ENCODE measurements around the gene CSF2RB.
"Not testable (repeated sequence)": the region's sequence is repeated elsewhere in the genome, so short reads cannot be mapped to it uniquely, and the experiment has no call there.

CSF2RB gene

DNA sequence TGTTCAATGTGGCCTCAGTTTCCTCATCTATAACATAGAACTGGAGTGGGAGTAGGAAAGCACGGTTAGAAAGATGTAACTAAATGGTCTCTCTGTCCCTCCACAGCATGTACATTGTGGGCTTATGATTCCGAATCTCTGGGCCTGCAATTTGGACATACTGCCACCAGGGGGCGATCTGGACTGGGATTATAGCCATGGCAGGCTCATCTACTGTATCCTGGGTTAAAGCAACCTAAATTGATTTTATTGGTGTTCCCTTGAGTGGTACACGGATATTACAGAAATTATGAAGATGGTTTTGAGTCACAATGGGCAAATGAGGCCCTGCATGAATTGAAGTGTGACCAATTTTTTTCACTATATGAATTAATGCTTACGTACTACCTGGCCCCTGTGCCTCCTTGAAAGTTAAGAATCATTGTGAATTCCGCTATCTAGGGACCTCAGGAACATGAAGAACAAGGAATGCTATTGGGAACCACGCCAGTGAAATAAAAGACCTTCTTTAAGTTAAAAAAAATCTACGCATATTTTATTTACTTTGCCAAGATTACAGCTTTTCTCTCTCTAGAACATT, 72.9 kb downstream of the CSF2RB start:
- Histone ChIP-seq H3K9me2 (replicated peaks; ENCODE audit: low read depth, low read length) (no peaks in the 10 kb centered on the region), H3K27me3 (ENCODE audit: insufficient read depth, low read length, poor library complexity, severe bottlenecking) (no peaks in the 10 kb centered on the region), H3F3A (ENCODE audit: low read depth) (no peaks in the 10 kb centered on the region), H3K79me2 (ENCODE audit: insufficient read depth, low read length) (no peaks in the 10 kb centered on the region), H3K9me3 (ENCODE audit: insufficient read depth, low read depth, low read length) (peaks cover 12% of the 10 kb centered on the region; the same call in 1 of the 2 replicates), H3K36me3 (ENCODE audit: insufficient read depth, low read length) (no peaks in the 10 kb centered on the region), H3K9ac (ENCODE audit: low read depth, low read length, poor library complexity, severe bottlenecking) (no peak overlapping the region), H3K4me2 (ENCODE audit: low read depth, low read length, poor library complexity, severe bottlenecking) (no peak overlapping the region), H3K4me3 (ENCODE audit: low read length, poor library complexity, severe bottlenecking) (no peak overlapping the region), H2AFZ (ENCODE audit: low read length) (no peak overlapping the region), H4K20me1 (ENCODE audit: insufficient read depth, low read length, poor library complexity, severe bottlenecking) (no peaks in the 10 kb centered on the region), H3K4me1 (ENCODE audit: insufficient read depth, low read length, poor library complexity, severe bottlenecking) (peaks cover 4% of the 10 kb centered on the region)
- TF ChIP-seq EZH2phosphoT487 (IDR thresholded peaks at IDR 0.05; ENCODE audit: borderline replicate concordance): no peak
- TF ChIP-seq, protein P1, sequence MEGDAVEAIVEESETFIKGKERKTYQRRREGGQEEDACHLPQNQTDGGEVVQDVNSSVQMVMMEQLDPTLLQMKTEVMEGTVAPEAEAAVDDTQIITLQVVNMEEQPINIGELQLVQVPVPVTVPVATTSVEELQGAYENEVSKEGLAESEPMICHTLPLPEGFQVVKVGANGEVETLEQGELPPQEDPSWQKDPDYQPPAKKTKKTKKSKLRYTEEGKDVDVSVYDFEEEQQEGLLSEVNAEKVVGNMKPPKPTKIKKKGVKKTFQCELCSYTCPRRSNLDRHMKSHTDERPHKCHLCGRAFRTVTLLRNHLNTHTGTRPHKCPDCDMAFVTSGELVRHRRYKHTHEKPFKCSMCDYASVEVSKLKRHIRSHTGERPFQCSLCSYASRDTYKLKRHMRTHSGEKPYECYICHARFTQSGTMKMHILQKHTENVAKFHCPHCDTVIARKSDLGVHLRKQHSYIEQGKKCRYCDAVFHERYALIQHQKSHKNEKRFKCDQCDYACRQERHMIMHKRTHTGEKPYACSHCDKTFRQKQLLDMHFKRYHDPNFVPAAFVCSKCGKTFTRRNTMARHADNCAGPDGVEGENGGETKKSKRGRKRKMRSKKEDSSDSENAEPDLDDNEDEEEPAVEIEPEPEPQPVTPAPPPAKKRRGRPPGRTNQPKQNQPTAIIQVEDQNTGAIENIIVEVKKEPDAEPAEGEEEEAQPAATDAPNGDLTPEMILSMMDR (conservative IDR thresholded peaks at IDR 0.05; ENCODE audit: low read length): peak; percentile 76

DNA sequence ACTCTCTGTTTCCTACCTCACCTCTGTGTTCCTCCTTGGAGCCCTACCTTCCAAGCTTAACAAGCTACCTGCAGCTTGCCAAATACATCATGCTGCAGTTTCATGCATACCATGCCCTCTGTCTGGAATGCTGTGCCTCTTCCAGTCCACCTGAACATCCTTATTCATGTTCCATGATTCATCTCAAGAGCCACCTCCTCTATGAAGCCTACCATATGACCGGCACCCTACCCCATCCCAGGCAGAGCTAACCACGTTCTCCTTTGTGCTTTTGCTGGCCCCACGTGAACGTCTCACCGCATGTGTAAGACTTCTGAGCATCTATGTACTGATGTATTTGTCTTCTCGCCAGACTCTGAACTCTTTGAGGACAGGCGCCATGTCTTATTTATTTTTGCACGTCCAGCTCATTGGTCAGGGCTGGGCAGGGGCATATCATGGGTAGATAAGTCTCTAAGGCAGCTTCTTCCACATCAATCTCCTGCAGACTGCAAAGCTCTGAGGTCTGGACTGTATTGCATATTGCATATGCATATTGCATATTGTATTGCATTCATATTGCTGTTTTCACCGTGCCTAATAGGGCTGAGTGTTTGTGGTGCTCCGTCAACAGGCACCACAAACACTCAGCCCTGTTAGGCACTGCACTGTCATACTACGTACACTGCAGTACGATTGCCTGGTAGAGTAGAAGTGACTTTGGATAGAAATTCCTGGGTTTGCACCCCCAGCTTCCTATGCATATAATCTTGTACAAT, 74.8 kb downstream of the CSF2RB start:
- Histone ChIP-seq H3K36me3 (ENCODE audit: insufficient read depth, low read length) (no peaks in the 10 kb centered on the region), H3K4me1 (ENCODE audit: insufficient read depth, low read length, poor library complexity, severe bottlenecking) (no peaks in the 10 kb centered on the region), H3K4me3 (ENCODE audit: low read length, poor library complexity, severe bottlenecking) (no peak overlapping the region), H3K79me2 (ENCODE audit: insufficient read depth, low read length) (no peaks in the 10 kb centered on the region), H4K20me1 (ENCODE audit: insufficient read depth, low read length, poor library complexity, severe bottlenecking) (no peaks in the 10 kb centered on the region), H3K9me3 (ENCODE audit: insufficient read depth, low read depth, low read length) (peaks cover 12% of the 10 kb centered on the region; the same call in 1 of the 2 replicates), H3K9ac (ENCODE audit: low read depth, low read length, poor library complexity, severe bottlenecking) (no peak overlapping the region), H3K27me3 (ENCODE audit: insufficient read depth, low read length, poor library complexity, severe bottlenecking) (no peaks in the 10 kb centered on the region), H3F3A (ENCODE audit: low read depth) (no peaks in the 10 kb centered on the region), H3K9me2 (replicated peaks; ENCODE audit: low read depth, low read length) (no peaks in the 10 kb centered on the region), H2AFZ (ENCODE audit: low read length) (no peak overlapping the region), H3K4me2 (ENCODE audit: low read depth, low read length, poor library complexity, severe bottlenecking) (no peak overlapping the region)
- no peak for TF ChIP-seq EZH2phosphoT487 (IDR thresholded peaks at IDR 0.05; ENCODE audit: borderline replicate concordance)
- TF ChIP-seq, protein P1 (conservative IDR thresholded peaks at IDR 0.05; ENCODE audit: low read length): no peak

DNA sequence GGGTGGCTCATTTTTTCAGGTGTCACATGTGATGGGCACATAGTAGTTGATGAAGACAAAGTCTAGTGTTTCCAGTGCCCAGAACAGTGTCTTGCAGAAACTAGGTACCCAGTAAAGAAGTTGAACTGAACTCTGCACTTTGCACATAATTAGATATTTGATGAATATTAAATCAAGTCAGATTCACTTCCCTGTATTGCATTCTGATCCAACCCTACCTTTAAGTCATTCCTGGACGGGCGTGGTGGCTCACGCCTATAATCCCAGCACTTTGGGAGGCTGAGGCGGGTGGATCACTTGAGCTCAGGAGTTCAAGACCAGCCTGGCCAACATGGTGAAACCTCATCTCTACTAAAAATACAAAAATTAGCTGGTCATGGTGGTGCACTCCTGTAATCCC, 75.6 kb downstream of the CSF2RB start:
- not testable (repeated sequence) for H3K4me1 ChIP-seq (ENCODE audit: insufficient read depth, low read length, poor library complexity, severe bottlenecking); H3K36me3 ChIP-seq (ENCODE audit: insufficient read depth, low read length)

More for the DNA sequence above, 75.6 kb downstream of the CSF2RB start:
- not testable (repeated sequence) for H3K4me3 ChIP-seq (ENCODE audit: low read length, poor library complexity, severe bottlenecking); H3K27me3 ChIP-seq (ENCODE audit: insufficient read depth, low read length, poor library complexity, severe bottlenecking); H3K9me2 ChIP-seq (replicated peaks; ENCODE audit: low read depth, low read length); H2AFZ ChIP-seq (ENCODE audit: low read length); H3K9ac ChIP-seq (ENCODE audit: low read depth, low read length, poor library complexity, severe bottlenecking); H3F3A ChIP-seq (ENCODE audit: low read depth); H4K20me1 ChIP-seq (ENCODE audit: insufficient read depth, low read length, poor library complexity, severe bottlenecking); H3K79me2 ChIP-seq (ENCODE audit: insufficient read depth, low read length); H3K4me2 ChIP-seq (ENCODE audit: low read depth, low read length, poor library complexity, severe bottlenecking)
- H3K9me3 ChIP-seq (ENCODE audit: insufficient read depth, low read depth, low read length): peaks cover 12% of the 10 kb centered on the region; the same call in 1 of the 2 replicates

Measured in Loucy (cell line).